Measurements from ENCODE around the gene MLN.

DNA sequence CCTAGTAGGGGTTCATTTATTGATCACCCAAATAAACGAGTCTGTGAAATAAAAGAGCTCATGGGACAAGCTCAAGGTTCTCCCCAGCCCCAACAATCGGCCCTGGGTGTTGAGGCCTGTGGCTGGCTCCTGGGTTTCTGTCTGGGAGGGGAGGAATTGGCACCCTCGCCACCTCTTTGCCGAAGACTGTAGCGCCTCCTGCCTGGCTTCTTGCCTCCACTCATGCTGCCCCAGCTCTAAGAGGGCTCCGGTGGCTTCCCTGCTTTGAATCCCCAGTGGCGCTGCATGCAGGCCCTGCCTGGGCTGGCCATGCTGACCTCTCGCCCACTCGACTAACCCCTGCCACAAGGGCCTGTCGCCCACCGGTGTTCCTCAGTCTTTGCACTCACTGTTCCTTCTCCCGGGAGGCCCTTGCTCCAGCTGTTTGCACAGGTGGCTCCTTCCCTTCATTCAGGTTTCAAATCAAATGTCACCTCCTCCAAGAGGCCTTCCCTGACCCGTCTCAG lies 5.4 kb downstream of the MLN start:
- TF ChIP-seq, protein P1, sequence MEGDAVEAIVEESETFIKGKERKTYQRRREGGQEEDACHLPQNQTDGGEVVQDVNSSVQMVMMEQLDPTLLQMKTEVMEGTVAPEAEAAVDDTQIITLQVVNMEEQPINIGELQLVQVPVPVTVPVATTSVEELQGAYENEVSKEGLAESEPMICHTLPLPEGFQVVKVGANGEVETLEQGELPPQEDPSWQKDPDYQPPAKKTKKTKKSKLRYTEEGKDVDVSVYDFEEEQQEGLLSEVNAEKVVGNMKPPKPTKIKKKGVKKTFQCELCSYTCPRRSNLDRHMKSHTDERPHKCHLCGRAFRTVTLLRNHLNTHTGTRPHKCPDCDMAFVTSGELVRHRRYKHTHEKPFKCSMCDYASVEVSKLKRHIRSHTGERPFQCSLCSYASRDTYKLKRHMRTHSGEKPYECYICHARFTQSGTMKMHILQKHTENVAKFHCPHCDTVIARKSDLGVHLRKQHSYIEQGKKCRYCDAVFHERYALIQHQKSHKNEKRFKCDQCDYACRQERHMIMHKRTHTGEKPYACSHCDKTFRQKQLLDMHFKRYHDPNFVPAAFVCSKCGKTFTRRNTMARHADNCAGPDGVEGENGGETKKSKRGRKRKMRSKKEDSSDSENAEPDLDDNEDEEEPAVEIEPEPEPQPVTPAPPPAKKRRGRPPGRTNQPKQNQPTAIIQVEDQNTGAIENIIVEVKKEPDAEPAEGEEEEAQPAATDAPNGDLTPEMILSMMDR (IDR thresholded peaks at IDR 0.05): no peak
- TF ChIP-seq POLR2AphosphoS5 (IDR thresholded peaks at IDR 0.05): no peak
- no peak for TF ChIP-seq EP300 (IDR thresholded peaks at IDR 0.05)
- no peak for TF ChIP-seq POLR2A (IDR thresholded peaks at IDR 0.05)

Measured in suprapubic skin (tissue), 4 donors.